Osteoblast (primary cell): ENCODE data around the gene ACOT4. TPM values are rescaled to one million over a fixed set of nuclear protein-coding genes. Genes with fewer than 3 reads are reported as not detected.
"Not testable (repeated sequence)": the region's sequence is repeated elsewhere in the genome, so short reads cannot be mapped to it uniquely, and the experiment has no call there.

ENCODE experiments used
- DNase-seq: peaks from one replicate; pipeline ENCODE4 v3.0.0; 2011; ENCODE audit warnings: low spot score, mixed read lengths; ENCODE audit not compliant: insufficient read length; ENCODE audit errors: missing footprints
- H2AFZ ChIP-seq: 2 replicates; pipeline ENCODE4 v1.6.0; 2011; ENCODE audit warnings: mild to moderate bottlenecking, low read length
- H3K27ac ChIP-seq: 2 replicates; pipeline ENCODE4 v1.5.1; 2011; ENCODE audit warnings: mild to moderate bottlenecking, low read depth, low read length, moderate library complexity
- H3K27me3 ChIP-seq: 2 replicates; pipeline ENCODE4 v1.6.0; 2012; ENCODE audit warnings: mild to moderate bottlenecking, control low read depth, inconsistent platforms, low read length, moderate library complexity; ENCODE audit not compliant: insufficient read depth
- H3K36me3 ChIP-seq: 2 replicates; pipeline ENCODE4 v1.5.1; 2011; ENCODE audit warnings: mild to moderate bottlenecking, low read length, control low read depth, moderate library complexity; ENCODE audit not compliant: insufficient read depth
- H3K4me1 ChIP-seq: 2 replicates; pipeline ENCODE4 v1.5.1; 2011; ENCODE audit warnings: mild to moderate bottlenecking, low read length, control low read depth, moderate library complexity; ENCODE audit not compliant: insufficient read depth
- H3K4me2 ChIP-seq: 2 replicates; pipeline ENCODE4 v1.6.0; 2011; ENCODE audit warnings: mild to moderate bottlenecking, low read length; ENCODE audit not compliant: insufficient read depth
- H3K4me3 ChIP-seq: fragments of 200-600 bp; sonication (generic); 3 replicates; pipeline ENCODE4 v1.5.1; 2012; ENCODE audit warnings: mild to moderate bottlenecking, low read length, inconsistent platforms; ENCODE audit not compliant: insufficient read depth
- H3K79me2 ChIP-seq: 2 replicates; pipeline ENCODE4 v1.6.0; 2012; ENCODE audit warnings: mild to moderate bottlenecking, low read length, control low read depth, inconsistent platforms; ENCODE audit not compliant: insufficient read depth
- H3K9me3 ChIP-seq: 2 replicates; pipeline ENCODE4 v1.5.1; 2011; ENCODE audit warnings: low read depth, low read length, control low read depth
- H4K20me1 ChIP-seq: 2 replicates; pipeline ENCODE4 v1.6.0; 2012; ENCODE audit warnings: mild to moderate bottlenecking, low read length, control low read depth; ENCODE audit not compliant: insufficient read depth
- CTCF ChIP-seq: IDR thresholded peaks from 2 replicates; pipeline ENCODE4 v1.5.1; 2011; ENCODE audit warnings: mild to moderate bottlenecking, low read depth, low read length, moderate library complexity; ENCODE audit errors: extremely low read depth
- total RNA-seq: library from RNA; depleted of rRNA; stranded (reverse); fragments of >200 nt; gene quantifications from 2 replicates; pipeline ENCODE4 v1.2.3, GENCODE V29; 2012

The ACOT4 gene
- total RNA-seq, 1 donor: 2.5 TPM

- peak overlapping the region; percentile 23 for H3K27ac ChIP-seq
- TF ChIP-seq CTCF: no peak
These were observed 42.5 kb downstream of the ACOT4 start for GRCh38 chr14:73634011-73634833.

GRCh38 chr14:73636355-73636754 is 44.7 kb downstream of the ACOT4 start:
- not testable (repeated sequence) for H3K27ac ChIP-seq, H3K27me3 ChIP-seq, H4K20me1 ChIP-seq, H3K4me2 ChIP-seq, DNase-seq, H3K4me3 ChIP-seq, H3K36me3 ChIP-seq, H3K79me2 ChIP-seq, H3K9me3 ChIP-seq, H2AFZ ChIP-seq
- H3K4me1 ChIP-seq: peaks cover 15% of the 10 kb centered on the region

More at GRCh38 chr14:73634011-73634833, 42.5 kb downstream of the ACOT4 start:
- Histone ChIP-seq H3K79me2 (no peaks in the 10 kb centered on the region), H3K36me3 (no peaks in the 10 kb centered on the region), H4K20me1 (no peaks in the 10 kb centered on the region), H3K4me3 (peak overlapping the region; percentile 79), H2AFZ (peak overlapping the region; percentile 98), H3K9me3 (no peaks in the 10 kb centered on the region), H3K27me3 (no peaks in the 10 kb centered on the region), H3K4me1 (peaks cover 7% of the 10 kb centered on the region), H3K4me2 (peak overlapping the region; percentile 91)
- DNase-seq: peak; percentile 74

GRCh38 chr14:73637830-73638229 is 46.2 kb downstream of the ACOT4 start:
- no peak for TF ChIP-seq CTCF
- H3K27ac ChIP-seq: no peak overlapping the region
- no peaks in the 10 kb centered on the region for H3K9me3 ChIP-seq
- peak; percentile 48 for DNase-seq
- no peak overlapping the region for H3K4me3 ChIP-seq
- no peaks in the 10 kb centered on the region for H3K79me2 ChIP-seq
- no peak overlapping the region for H3K4me2 ChIP-seq
- H4K20me1 ChIP-seq: no peaks in the 10 kb centered on the region
- peaks cover 15% of the 10 kb centered on the region for H3K4me1 ChIP-seq
- H3K36me3 ChIP-seq: no peaks in the 10 kb centered on the region
- H3K27me3 ChIP-seq: no peaks in the 10 kb centered on the region
- no peak overlapping the region for H2AFZ ChIP-seq

GRCh38 chr14:73640796-73641365 is 49.2 kb downstream of the ACOT4 start:
- H3K4me2 ChIP-seq: no peak overlapping the region
- H3K27ac ChIP-seq: peak overlapping the region; percentile 65
- no peaks in the 10 kb centered on the region for H3K27me3 ChIP-seq
- H3K4me3 ChIP-seq: no peak overlapping the region
- no peak for TF ChIP-seq CTCF
- no peak overlapping the region for H2AFZ ChIP-seq
- H3K9me3 ChIP-seq: no peaks in the 10 kb centered on the region
- peaks cover 11% of the 10 kb centered on the region for H3K79me2 ChIP-seq
- H3K36me3 ChIP-seq: no peaks in the 10 kb centered on the region
- peaks cover 22% of the 10 kb centered on the region for H3K4me1 ChIP-seq
- H4K20me1 ChIP-seq: no peaks in the 10 kb centered on the region
- no peak for DNase-seq
